ENCODE measurements around the gene POM121.
"Not testable (repeated sequence)": the region's sequence is repeated elsewhere in the genome, so short reads cannot be mapped to it uniquely, and the experiment has no call there.

- TF ChIP-seq, protein P1, sequence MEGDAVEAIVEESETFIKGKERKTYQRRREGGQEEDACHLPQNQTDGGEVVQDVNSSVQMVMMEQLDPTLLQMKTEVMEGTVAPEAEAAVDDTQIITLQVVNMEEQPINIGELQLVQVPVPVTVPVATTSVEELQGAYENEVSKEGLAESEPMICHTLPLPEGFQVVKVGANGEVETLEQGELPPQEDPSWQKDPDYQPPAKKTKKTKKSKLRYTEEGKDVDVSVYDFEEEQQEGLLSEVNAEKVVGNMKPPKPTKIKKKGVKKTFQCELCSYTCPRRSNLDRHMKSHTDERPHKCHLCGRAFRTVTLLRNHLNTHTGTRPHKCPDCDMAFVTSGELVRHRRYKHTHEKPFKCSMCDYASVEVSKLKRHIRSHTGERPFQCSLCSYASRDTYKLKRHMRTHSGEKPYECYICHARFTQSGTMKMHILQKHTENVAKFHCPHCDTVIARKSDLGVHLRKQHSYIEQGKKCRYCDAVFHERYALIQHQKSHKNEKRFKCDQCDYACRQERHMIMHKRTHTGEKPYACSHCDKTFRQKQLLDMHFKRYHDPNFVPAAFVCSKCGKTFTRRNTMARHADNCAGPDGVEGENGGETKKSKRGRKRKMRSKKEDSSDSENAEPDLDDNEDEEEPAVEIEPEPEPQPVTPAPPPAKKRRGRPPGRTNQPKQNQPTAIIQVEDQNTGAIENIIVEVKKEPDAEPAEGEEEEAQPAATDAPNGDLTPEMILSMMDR (conservative IDR thresholded peaks at IDR 0.05; ENCODE audit: low read length): not testable (repeated sequence)
- not testable (repeated sequence) for TF ChIP-seq EZH2phosphoT487 (IDR thresholded peaks at IDR 0.05; ENCODE audit: borderline replicate concordance)
Observed at GRCh38 chr7:72942022-72942705, 17.3 kb downstream of the POM121 start.
